Neutrophil (primary cell): ENCODE results near the gene USP32.

Source experiments
- H3K27ac ChIP-seq: fragments of 200-600 bp; sonication (generic); 2 replicates; pipeline ENCODE4 v1.5.1; 2016; ENCODE audit warnings: mild to moderate bottlenecking, moderate library complexity
- H3K27me3 ChIP-seq: fragments of 200-600 bp; sonication (generic); 2 replicates; pipeline ENCODE4 v1.6.0; 2016; ENCODE audit warnings: mild to moderate bottlenecking
- H3K36me3 ChIP-seq: fragments of 200-600 bp; sonication (generic); 2 replicates; pipeline ENCODE4 v1.5.1; 2017
- H3K4me1 ChIP-seq, 2 experiments: fragments of 200-600 bp in 1 of 2; sonication (generic) in 1 of 2; 1 replicate in 1 of 2; 2 replicates in 1 of 2; pipeline versions ENCODE4 v1.5.1 to v1.6.1; 2013 to 2016; ENCODE audit warnings: low read depth in 1 of 2, low read length in 1 of 2, mild to moderate bottlenecking in 1 of 2, moderate library complexity in 1 of 2; ENCODE audit not compliant: control insufficient read depth in 1 of 2, insufficient read depth in 1 of 2
- H3K4me3 ChIP-seq, 2 experiments: fragments of 200-600 bp in 1 of 2; sonication (generic) in 1 of 2; 1 replicate in 1 of 2; 2 replicates in 1 of 2; pipeline ENCODE4 v1.5.1; 2013 to 2016; ENCODE audit warnings: low read depth in 1 of 2, low read length in 1 of 2, mild to moderate bottlenecking in 1 of 2, moderate library complexity in 1 of 2
- H3K9me3 ChIP-seq: fragments of 200-600 bp; sonication (generic); 2 replicates; pipeline ENCODE4 v1.5.1; 2016
- CTCF ChIP-seq: fragments of 200-600 bp; sonication (generic); IDR thresholded peaks from 2 replicates; pipeline ENCODE4 v1.5.1; 2016; ENCODE audit warnings: antibody characterized with exemption

USP32 gene

GRCh38 chr17:60311186-60311585 lies 80.7 kb downstream of the USP32 start:
- Histone ChIP-seq H3K4me3 (no peak overlapping the region), H3K9me3 (no peaks in the 10 kb centered on the region), H3K27ac (no peak overlapping the region), H3K27me3 (no peaks in the 10 kb centered on the region), H3K36me3 (peaks cover 15% of the 10 kb centered on the region), H3K4me1 (peaks cover under 1 to 6% of the 10 kb centered on the region in 2 experiments)
- no peak for TF ChIP-seq CTCF

- Histone ChIP-seq H3K4me3 (no peak overlapping the region), H3K36me3 (peaks cover 26% of the 10 kb centered on the region), H3K27me3 (no peaks in the 10 kb centered on the region), H3K9me3 (no peaks in the 10 kb centered on the region), H3K27ac (peak overlapping the region; percentile 82), H3K4me1 (peaks cover 36 to 48% of the 10 kb centered on the region in 2 experiments)
- no peak for TF ChIP-seq CTCF
Measured at GRCh38 chr17:60305141-60305540, 86.8 kb downstream of the USP32 start.

DNA sequence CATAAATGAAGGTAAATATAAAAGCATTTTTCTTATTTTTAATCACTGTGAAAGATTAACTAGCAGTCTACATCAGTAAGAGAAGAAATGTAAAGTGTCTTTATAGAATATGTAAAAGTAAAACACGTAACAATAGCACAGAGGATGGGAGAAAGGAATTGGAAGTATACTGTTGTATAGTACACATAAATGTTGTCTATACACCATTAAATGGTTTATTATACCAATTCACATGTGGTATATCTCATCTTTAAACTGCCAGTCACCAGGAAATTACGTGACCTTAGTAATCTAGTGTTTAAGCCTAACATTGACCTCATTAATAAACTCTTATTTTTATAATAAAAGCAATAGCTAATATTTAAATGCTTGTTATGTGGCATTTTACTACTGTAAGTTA lies 87.4 kb downstream of the USP32 start:
- peak overlapping the region; percentile 82 for H3K27ac ChIP-seq
- H3K4me1 ChIP-seq = peaks cover 36 to 48% of the 10 kb centered on the region in 2 experiments
- TF ChIP-seq CTCF = no peak
- H3K9me3 ChIP-seq = no peaks in the 10 kb centered on the region
- peaks cover 29% of the 10 kb centered on the region for H3K36me3 ChIP-seq
- no peak overlapping the region for H3K4me3 ChIP-seq
- H3K27me3 ChIP-seq = no peaks in the 10 kb centered on the region

- H3K27ac ChIP-seq = peak overlapping the region; percentile 82
- peaks cover 29% of the 10 kb centered on the region for H3K36me3 ChIP-seq
- peaks cover 36 to 48% of the 10 kb centered on the region in 2 experiments for H3K4me1 ChIP-seq
- TF ChIP-seq CTCF = no peak
- no peaks in the 10 kb centered on the region for H3K27me3 ChIP-seq
- peak overlapping the region in 1 of 2 experiments; percentile 18 for H3K4me3 ChIP-seq
- H3K9me3 ChIP-seq = no peaks in the 10 kb centered on the region
Measured at GRCh38 chr17:60303406-60304099, 88.4 kb downstream of the USP32 start.

DNA sequence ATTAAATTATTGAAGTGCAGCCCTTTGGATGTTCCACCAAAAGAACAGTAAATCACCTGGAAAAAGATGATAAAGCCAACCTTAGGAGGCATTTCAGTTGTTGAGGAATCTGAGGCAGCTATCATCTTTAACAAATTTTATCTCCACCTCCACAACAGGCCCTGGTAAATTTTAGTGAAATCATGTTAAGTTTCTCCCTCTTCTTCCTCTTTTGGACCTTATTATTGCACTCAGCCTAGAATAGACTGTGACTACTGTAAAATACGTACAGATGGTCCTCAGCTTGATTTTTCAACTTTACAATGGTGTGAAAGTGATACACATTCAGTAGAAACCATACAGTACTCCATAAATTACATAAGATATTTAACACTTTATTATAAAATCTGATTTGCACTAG lies 90.3 kb downstream of the USP32 start:
- Histone ChIP-seq H3K27me3 (no peaks in the 10 kb centered on the region), H3K4me1 (peaks cover 36 to 48% of the 10 kb centered on the region in 2 experiments), H3K9me3 (no peaks in the 10 kb centered on the region), H3K36me3 (peaks cover 19% of the 10 kb centered on the region), H3K27ac (peak overlapping the region; percentile 57), H3K4me3 (no peak overlapping the region)
- no peak for TF ChIP-seq CTCF
